Smooth muscle cell (in vitro differentiated cells): Measurements from ENCODE around the gene CBX8. TPM values are rescaled to one million over a fixed set of nuclear protein-coding genes. Genes with fewer than 3 reads are reported as not detected.
A peak's percentile ranks its signal among the peaks of the same experiment; 100 is the strongest.

Experiments used
- DNase-seq: peaks from one replicate; lab custom pipeline; 2025; ENCODE audit not compliant: unreplicated experiment; lab: John Stamatoyannopoulos, UW
- H2AFZ ChIP-seq: fragments of 200-600 bp; sonication (generic); 2 replicates; pipeline ENCODE4 v1.6.0; 2016; ENCODE audit warnings: antibody characterized with exemption, low read depth, mild to moderate bottlenecking
- H3F3A ChIP-seq: fragments of 200-600 bp; sonication (generic); 2 replicates; pipeline ENCODE4 v1.6.0; 2017; ENCODE audit warnings: antibody characterized with exemption, low read depth
- H3K27ac ChIP-seq: fragments of 200-600 bp; sonication (generic); 2 replicates; pipeline ENCODE4 v1.5.1; 2016; ENCODE audit warnings: low read depth, mild to moderate bottlenecking
- H3K27me3 ChIP-seq: fragments of 200-600 bp; sonication (generic); 2 replicates; pipeline ENCODE4 v1.6.1; 2016; ENCODE audit warnings: low read depth, mild to moderate bottlenecking
- H3K36me3 ChIP-seq: fragments of 200-600 bp; sonication (generic); 2 replicates; pipeline ENCODE4 v1.5.1; 2016; ENCODE audit warnings: low read depth
- H3K4me1 ChIP-seq: fragments of 200-600 bp; sonication (generic); 2 replicates; pipeline ENCODE4 v1.5.1; 2016; ENCODE audit warnings: low read depth
- H3K4me2 ChIP-seq: fragments of 200-600 bp; sonication (generic); 2 replicates; pipeline ENCODE4 v1.6.0; 2016; ENCODE audit warnings: mild to moderate bottlenecking
- H3K4me3 ChIP-seq: fragments of 200-600 bp; sonication (generic); 2 replicates; pipeline ENCODE4 v1.5.1; 2016; ENCODE audit warnings: mild to moderate bottlenecking
- H3K79me2 ChIP-seq: fragments of 200-600 bp; sonication (generic); 2 replicates; pipeline ENCODE4 v1.6.0; 2016; ENCODE audit warnings: low read depth, mild to moderate bottlenecking
- H3K9ac ChIP-seq: fragments of 200-600 bp; sonication (generic); 2 replicates; pipeline ENCODE4 v1.6.0; 2016; ENCODE audit warnings: low read depth
- H3K9me3 ChIP-seq: fragments of 200-600 bp; sonication (generic); replicated peaks from 2 replicates; pipeline ENCODE4 v1.5.1; 2016; ENCODE audit warnings: low read depth
- H4K20me1 ChIP-seq: fragments of 200-600 bp; sonication (generic); 2 replicates; pipeline ENCODE4 v1.6.0; 2016; ENCODE audit warnings: low read depth
- WGBS: methylation state at CpG from one replicate; pipeline ENCODE4 v1.1.7; 2016; ENCODE audit warnings: low lambda C conversion rate; 5-methylcytosine and 5-hydroxymethylcytosine counted together
- polyA plus RNA-seq: library from polyadenylated mRNA; unstranded; fragments of >200 nt; fragmentation: Nextera tagmentation; extraction: Ambion mirVana; gene quantifications from 2 replicates; pipeline ENCODE4 v1.2.1, GENCODE V29; 2016
- total RNA-seq: library from RNA; depleted of rRNA; stranded (reverse); fragments of >200 nt; gene quantifications from 2 replicates; pipeline ENCODE4 v1.2.3, GENCODE V29; 2014
- TF ChIP-seq, protein P1 (sequence below): fragments of 200-600 bp; sonication (generic); IDR thresholded peaks from 2 replicates; pipeline ENCODE4 v1.5.1; 2017; ENCODE audit warnings: borderline replicate concordance, mild to moderate bottlenecking, antibody characterized with exemption; ENCODE audit not compliant: insufficient read depth, poor library complexity, severe bottlenecking

The CBX8 gene
- total and polyA plus RNA-seq, 2 experiments from 2014 or later, result 2.6 to 4.3 TPM

DNA sequence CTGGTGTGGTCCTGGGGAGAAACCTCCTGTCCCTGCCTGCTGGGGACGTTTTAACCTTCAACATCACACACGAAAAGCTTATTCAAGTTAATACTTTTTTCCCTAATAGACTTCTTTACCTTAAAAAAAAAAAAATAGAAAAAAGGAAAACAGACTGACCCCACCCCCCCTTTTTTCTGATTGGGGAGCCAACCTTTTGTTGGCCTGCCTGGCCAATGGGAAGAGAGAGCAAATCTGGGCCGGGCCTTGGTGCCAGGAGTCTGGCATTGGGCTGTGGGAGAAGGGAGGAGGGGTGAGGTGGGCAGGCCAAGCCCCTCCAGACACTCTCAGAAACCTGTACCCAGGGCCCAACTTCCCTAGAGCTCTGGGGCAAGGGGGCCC, 3.0 kb downstream of the CBX8 start:
- Histone ChIP-seq H4K20me1 (peaks cover 11% of the 10 kb centered on the region), H3K4me2 (peak overlapping the region; percentile 91), H3F3A (peaks cover 12% of the 10 kb centered on the region), H3K27ac (peak overlapping the region; percentile 79), H3K36me3 (no peaks in the 10 kb centered on the region), H3K79me2 (no peaks in the 10 kb centered on the region), H3K9ac (peak overlapping the region; percentile 65), H3K4me1 (peaks cover 59% of the 10 kb centered on the region), H2AFZ (no peak overlapping the region), H3K4me3 (peak overlapping the region; percentile 55), H3K27me3 (peaks cover 55% of the 10 kb centered on the region), H3K9me3 (no peaks in the 10 kb centered on the region)
- WGBS, result 6% methylated on average over 3 of the region's 3 CpGs
- no peak for DNase-seq
- TF ChIP-seq, protein P1, sequence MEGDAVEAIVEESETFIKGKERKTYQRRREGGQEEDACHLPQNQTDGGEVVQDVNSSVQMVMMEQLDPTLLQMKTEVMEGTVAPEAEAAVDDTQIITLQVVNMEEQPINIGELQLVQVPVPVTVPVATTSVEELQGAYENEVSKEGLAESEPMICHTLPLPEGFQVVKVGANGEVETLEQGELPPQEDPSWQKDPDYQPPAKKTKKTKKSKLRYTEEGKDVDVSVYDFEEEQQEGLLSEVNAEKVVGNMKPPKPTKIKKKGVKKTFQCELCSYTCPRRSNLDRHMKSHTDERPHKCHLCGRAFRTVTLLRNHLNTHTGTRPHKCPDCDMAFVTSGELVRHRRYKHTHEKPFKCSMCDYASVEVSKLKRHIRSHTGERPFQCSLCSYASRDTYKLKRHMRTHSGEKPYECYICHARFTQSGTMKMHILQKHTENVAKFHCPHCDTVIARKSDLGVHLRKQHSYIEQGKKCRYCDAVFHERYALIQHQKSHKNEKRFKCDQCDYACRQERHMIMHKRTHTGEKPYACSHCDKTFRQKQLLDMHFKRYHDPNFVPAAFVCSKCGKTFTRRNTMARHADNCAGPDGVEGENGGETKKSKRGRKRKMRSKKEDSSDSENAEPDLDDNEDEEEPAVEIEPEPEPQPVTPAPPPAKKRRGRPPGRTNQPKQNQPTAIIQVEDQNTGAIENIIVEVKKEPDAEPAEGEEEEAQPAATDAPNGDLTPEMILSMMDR, result no peak

- 2% methylated on average over 55 of the region's 63 CpGs for WGBS
- H3K9ac ChIP-seq, result peak overlapping the region; percentile 65
- no peak overlapping the region for H2AFZ ChIP-seq
- H3K4me2 ChIP-seq, result peak overlapping the region; percentile 91
- peaks cover 55% of the 10 kb centered on the region for H3K27me3 ChIP-seq
- H3K4me1 ChIP-seq, result peaks cover 54% of the 10 kb centered on the region
- H3K36me3 ChIP-seq, result no peaks in the 10 kb centered on the region
- DNase-seq, result peak; percentile 55
- peak overlapping the region; percentile 79 for H3K27ac ChIP-seq
- peak overlapping the region; percentile 55 for H3K4me3 ChIP-seq
- no peaks in the 10 kb centered on the region for H3K79me2 ChIP-seq
- TF ChIP-seq, protein P1, result no peak
- H3F3A ChIP-seq, result peaks cover 5% of the 10 kb centered on the region
- peaks cover 11% of the 10 kb centered on the region for H4K20me1 ChIP-seq
- no peaks in the 10 kb centered on the region for H3K9me3 ChIP-seq
Measured at GRCh38 chr17:79792984-79793923, 3.6 kb downstream of the CBX8 start.

GRCh38 chr17:79792341-79792871, 4.5 kb downstream of the CBX8 start:
- DNase-seq, result no peak
- 3% methylated on average over 16 of the region's 22 CpGs for WGBS
- Histone ChIP-seq H3K9ac (no peak overlapping the region), H3K27ac (no peak overlapping the region), H3K27me3 (peaks cover 58% of the 10 kb centered on the region), H2AFZ (no peak overlapping the region), H3K4me1 (peaks cover 48% of the 10 kb centered on the region), H3K4me2 (peak overlapping the region; percentile 91), H3K4me3 (peak overlapping the region; percentile 55), H4K20me1 (peaks cover 11% of the 10 kb centered on the region), H3K79me2 (no peaks in the 10 kb centered on the region), H3K36me3 (no peaks in the 10 kb centered on the region), H3F3A (peaks cover 4% of the 10 kb centered on the region), H3K9me3 (no peaks in the 10 kb centered on the region)
- TF ChIP-seq, protein P1, result no peak
